ENCODE measurements around the gene TBC1D10B.

The TBC1D10B gene

DNA sequence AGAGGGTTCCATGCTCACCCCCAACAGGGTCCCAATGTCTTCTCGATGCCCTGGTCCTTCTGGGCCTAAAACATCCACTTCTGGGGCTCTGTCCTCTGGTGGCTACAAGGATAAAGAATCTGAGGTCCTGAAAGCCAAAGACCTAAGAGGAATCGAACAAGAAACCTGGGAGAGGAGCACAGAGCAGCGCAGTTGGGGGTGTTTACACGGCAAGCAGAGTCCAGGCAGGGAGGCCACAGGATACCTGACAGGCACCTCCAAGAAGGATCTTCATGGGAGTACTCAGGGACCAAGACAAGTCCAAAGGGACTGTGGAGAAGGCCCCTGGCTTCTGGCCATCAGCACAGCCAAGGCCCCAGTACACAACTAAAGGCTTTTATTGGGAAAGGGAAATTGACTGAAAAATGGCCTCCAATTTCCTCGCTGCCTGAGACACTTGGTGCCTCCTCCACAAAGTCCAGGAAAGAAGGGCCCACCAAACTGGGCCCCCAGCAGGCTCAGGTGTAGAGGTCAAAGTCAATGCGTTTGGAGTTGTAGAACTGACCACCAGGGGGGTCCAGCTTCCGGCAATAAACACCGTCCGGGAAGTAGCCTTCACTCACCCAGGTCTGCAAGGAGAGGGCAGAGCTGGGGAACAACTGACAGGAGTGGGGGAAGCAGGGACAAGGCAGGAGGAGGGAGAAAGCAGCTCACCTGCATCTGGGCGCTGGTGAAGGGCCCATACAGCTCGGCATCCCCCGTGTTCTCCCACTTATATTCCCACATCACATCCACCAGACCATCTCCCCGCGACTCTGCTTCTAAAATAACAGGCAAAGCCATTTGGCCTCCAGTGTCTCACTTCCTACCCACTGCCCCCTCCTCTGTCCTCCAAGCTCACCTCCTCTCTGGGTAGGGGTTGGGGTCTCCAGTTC, 17.5 kb downstream of the TBC1D10B start:
- Histone ChIP-seq H3K36me3 (peaks cover 50 to 63% (median 56%) of the 10 kb centered on the region in 11 experiments), H3K4me2 (peak overlapping the region in 3 of 11 experiments; percentile 78 to 93 (median 92); a peak in 1 of 22 replicates), H4K20me1 (peaks cover 2 to 55% (median 22%) of the 10 kb centered on the region in 11 experiments; a peak in 17 of 22 replicates), H3K4me3 (no peak overlapping the region), H3K27ac (no peak overlapping the region), H3K27me3 (no peaks in the 10 kb centered on the region), H3K4me1 (peaks cover 49 to 77% (median 68%) of the 10 kb centered on the region in 10 experiments), H3K9me3 (replicated peaks in 1 of 11) (no peaks in the 10 kb centered on the region), H3K9ac (peak overlapping the region in 5 of 11 experiments; percentile 1 to 91 (median 87); a peak in 5 of 22 replicates)
- TF ChIP-seq Cebpa-rat (IDR thresholded peaks at IDR 0.05) = no peak

DNA sequence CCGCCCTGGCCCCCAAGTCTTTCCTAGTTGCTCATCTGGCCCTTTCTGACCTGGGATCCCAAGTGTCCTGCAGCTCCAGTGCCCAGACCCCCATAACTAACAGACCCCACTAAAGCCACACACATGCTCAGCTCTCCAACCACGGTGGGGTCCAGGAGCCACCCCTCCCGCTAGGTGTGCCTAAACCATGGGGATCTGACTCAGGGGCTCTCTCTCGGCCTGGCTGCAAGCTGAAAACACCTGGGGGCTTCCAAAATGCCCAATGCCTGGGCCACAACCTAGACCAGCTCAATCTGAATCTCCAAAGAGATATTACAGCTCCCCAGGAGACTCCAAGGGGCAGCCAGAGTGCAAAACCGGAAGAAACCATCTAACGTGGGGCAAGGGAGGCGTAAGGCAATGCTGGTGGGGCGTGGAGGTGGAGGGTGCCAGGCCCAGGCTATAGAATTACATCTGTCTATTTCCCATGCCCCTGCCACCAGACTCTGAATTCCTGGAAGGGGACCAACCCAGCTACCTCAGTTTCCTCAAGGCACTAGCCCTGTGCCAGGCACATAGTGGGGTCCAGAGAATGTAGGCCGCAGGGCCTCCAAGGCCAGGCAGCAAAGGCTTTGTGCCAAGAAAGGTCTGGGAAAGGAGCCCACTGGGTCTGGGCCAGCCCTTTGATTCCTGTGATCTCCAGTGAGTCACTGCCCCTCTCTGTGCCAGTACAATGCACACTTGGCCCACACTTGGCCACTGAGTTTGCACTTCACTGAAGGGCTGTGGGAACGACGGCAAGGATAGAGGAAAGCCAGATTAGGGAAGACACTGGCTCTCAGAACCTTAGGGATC, 18.5 kb downstream of the TBC1D10B start:
- peak overlapping the region in 3 of 11 experiments; percentile 4 to 26 (median 18); a peak in 4 of 22 replicates for H3K9ac ChIP-seq
- TF ChIP-seq Cebpa-rat (IDR thresholded peaks at IDR 0.05) = no peak
- no peaks in the 10 kb centered on the region for H3K27me3 ChIP-seq

DNA sequence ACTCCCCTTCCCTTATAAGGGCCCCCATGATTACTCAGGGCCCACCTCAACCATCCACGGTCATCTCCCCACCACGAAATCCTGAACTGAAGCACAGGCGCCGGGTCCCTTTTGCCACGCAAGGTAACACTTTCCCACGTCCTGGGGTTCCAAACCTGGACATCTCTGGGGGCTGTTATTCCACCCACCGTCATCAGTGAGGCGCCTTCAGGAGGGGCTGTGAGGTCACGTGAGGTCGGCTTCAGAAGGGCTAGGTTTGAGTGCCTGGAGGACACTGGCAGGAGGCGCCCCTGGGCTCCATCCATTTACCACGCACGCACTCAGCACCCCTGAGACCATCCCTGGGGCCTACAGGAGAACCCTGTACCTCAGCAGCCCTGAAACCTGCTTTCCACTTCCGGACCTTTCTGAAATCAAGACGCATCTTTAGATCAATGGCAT, 19.3 kb downstream of the TBC1D10B start:
- H3K4me1 ChIP-seq = peaks cover 32 to 77% (median 62%) of the 10 kb centered on the region in 10 experiments
- TF ChIP-seq Cebpa-rat (IDR thresholded peaks at IDR 0.05) = no peak
- peaks cover 38 to 47% (median 41%) of the 10 kb centered on the region in 11 experiments for H3K36me3 ChIP-seq
- H3K4me3 ChIP-seq = no peak overlapping the region
- H3K9me3 ChIP-seq (replicated peaks in 1 of 11) = no peaks in the 10 kb centered on the region
- H3K9ac ChIP-seq = peak overlapping the region in 8 of 11 experiments; percentile 15 to 40 (median 28); a peak in 10 of 22 replicates
- no peaks in the 10 kb centered on the region for H3K27me3 ChIP-seq
- peaks cover 0 to 51% (median 21%) of the 10 kb centered on the region in 11 experiments; a peak in 16 of 22 replicates for H4K20me1 ChIP-seq
- H3K4me2 ChIP-seq = peak overlapping the region in 10 of 11 experiments; percentile 3 to 82 (median 72); a peak in 14 of 22 replicates
- peak overlapping the region in 8 of 11 experiments; percentile 3 to 68 (median 58); a peak in 10 of 22 replicates for H3K27ac ChIP-seq

More for the DNA sequence above, 18.5 kb downstream of the TBC1D10B start:
- Histone ChIP-seq H3K27ac (no peak overlapping the region), H3K9me3 (replicated peaks in 1 of 11) (no peaks in the 10 kb centered on the region), H3K4me3 (no peak overlapping the region), H3K4me1 (peaks cover 40 to 82% (median 68%) of the 10 kb centered on the region in 10 experiments), H3K4me2 (no peak overlapping the region; a peak in 1 of 22 replicates), H4K20me1 (peaks cover 0 to 51% (median 21%) of the 10 kb centered on the region in 11 experiments; a peak in 16 of 22 replicates), H3K36me3 (peaks cover 41 to 53% (median 47%) of the 10 kb centered on the region in 11 experiments)

DNA sequence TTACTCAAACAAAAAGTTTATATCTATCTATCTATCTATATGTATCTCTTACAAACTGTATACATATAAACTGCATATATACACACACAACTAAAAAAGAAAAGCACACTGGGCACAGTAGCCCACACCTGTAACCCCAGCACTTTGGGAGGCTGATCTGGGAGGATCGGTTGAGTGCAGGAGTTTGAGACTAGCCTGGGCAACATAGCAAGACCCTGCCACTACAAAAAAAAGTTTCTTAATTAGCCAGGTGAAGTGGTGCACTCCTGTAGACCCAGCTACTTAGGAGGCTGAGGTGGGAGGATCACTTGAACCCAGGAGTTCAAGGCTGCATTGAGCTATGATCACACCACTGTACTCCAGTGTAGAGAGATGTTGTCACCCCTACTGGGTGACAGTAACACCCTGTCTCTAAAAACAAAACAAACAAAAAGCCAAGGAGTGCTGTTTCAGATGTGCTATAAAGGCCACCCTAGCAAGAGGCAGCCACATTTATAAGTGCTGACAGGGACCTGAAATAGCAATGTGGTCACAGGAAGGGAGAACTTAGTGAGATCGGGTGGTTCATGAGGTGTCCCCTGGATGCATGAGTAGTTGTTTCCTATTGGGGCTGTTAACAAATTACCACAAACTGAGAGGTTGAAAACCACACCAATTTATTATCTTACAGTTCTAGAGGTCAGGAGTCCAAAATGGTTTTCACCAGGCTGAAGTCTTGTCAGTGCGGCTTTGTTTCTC, 20.0 kb downstream of the TBC1D10B start:
- H3K9ac ChIP-seq = peak overlapping the region in 10 of 11 experiments; percentile 15 to 40 (median 26); a peak in 10 of 22 replicates
- H3K4me3 ChIP-seq = no peak overlapping the region
- no peaks in the 10 kb centered on the region for H3K27me3 ChIP-seq
- peak overlapping the region in 8 of 11 experiments; percentile 3 to 68 (median 58); a peak in 12 of 22 replicates for H3K27ac ChIP-seq
- H3K36me3 ChIP-seq = peaks cover 38 to 47% (median 41%) of the 10 kb centered on the region in 11 experiments
- H3K4me1 ChIP-seq = peaks cover 30 to 70% (median 56%) of the 10 kb centered on the region in 10 experiments
- no peak for TF ChIP-seq Cebpa-rat (IDR thresholded peaks at IDR 0.05)
- peaks cover 0 to 51% (median 21%) of the 10 kb centered on the region in 11 experiments; a peak in 16 of 22 replicates for H4K20me1 ChIP-seq
- H3K9me3 ChIP-seq (replicated peaks in 1 of 11) = no peaks in the 10 kb centered on the region
- peak overlapping the region; percentile 3 to 82 (median 71); a peak in 20 of 22 replicates for H3K4me2 ChIP-seq

DNA sequence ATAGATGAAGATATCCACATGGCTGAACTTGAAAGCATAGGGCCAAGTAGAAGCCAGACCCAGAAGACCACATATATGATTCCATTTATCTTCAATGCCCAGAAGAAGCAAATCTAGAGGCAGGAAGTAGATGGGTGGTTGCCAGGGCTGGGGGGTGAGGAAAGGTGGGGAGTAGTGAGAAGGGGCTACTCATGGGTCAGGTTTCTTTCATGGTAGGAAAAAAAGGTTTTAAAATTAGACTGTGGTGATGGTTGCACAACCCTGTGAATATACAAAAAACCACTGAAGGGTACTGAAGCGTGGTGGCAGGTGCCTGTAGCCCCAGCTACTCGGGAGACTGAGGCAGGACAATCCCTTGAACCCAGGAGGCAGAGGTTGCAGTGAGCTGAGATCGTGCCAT, 20.6 kb downstream of the TBC1D10B start:
- Histone ChIP-seq H3K27me3 (no peaks in the 10 kb centered on the region), H3K4me3 (no peak overlapping the region), H3K4me2 (peak overlapping the region in 10 of 11 experiments; percentile 36 to 82 (median 72); a peak in 18 of 22 replicates), H3K9ac (peak overlapping the region in 8 of 11 experiments; percentile 9 to 66 (median 30); a peak in 13 of 22 replicates), H3K4me1 (peaks cover 30 to 70% (median 56%) of the 10 kb centered on the region in 10 experiments), H4K20me1 (peaks cover 0 to 51% (median 21%) of the 10 kb centered on the region in 11 experiments; a peak in 16 of 22 replicates), H3K27ac (peak overlapping the region in 8 of 11 experiments; percentile 23 to 68 (median 58); a peak in 12 of 22 replicates), H3K9me3 (replicated peaks in 1 of 11) (no peaks in the 10 kb centered on the region), H3K36me3 (peaks cover 38 to 47% (median 41%) of the 10 kb centered on the region in 11 experiments)
- peak in 5 of 11 experiments; percentile 6 to 60 (median 23); a peak in 4 of 22 replicates for TF ChIP-seq Cebpa-rat (IDR thresholded peaks at IDR 0.05)

DNA sequence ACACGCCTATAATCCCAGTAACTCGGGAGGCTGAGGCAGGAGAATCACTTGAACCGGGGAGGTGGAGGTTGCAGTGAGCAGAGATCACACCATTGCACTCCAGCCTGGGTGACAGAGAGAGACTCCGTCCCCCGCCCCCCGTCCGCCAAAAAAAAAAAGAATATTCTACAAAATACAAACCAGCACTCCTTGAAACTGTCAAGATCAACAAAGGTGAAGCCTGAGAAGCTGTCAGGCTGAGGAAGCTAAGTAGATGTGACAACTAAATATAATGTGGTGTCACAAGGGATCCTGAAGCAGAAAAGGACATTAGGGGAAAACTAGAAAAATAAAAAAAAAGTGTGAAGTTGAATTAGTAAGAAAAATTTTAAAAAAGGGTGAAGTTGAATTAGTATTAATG, 21.4 kb downstream of the TBC1D10B start:
- H3K36me3 ChIP-seq = peaks cover 38 to 44% (median 40%) of the 10 kb centered on the region in 11 experiments
- peak overlapping the region in 6 of 11 experiments; percentile 29 to 68 (median 65); a peak in 11 of 22 replicates for H3K27ac ChIP-seq
- H4K20me1 ChIP-seq = peaks cover 0 to 44% (median 17%) of the 10 kb centered on the region in 11 experiments; a peak in 16 of 22 replicates
- H3K4me2 ChIP-seq = peak overlapping the region in 9 of 11 experiments; percentile 47 to 82 (median 73); a peak in 16 of 22 replicates
- H3K4me1 ChIP-seq = peaks cover 26 to 65% (median 52%) of the 10 kb centered on the region in 10 experiments
- no peak for TF ChIP-seq Cebpa-rat (IDR thresholded peaks at IDR 0.05)
- peak overlapping the region in 5 of 11 experiments; percentile 25 to 66 (median 30); a peak in 7 of 22 replicates for H3K9ac ChIP-seq
- no peaks in the 10 kb centered on the region for H3K9me3 ChIP-seq (replicated peaks in 1 of 11)
- H3K4me3 ChIP-seq = no peak overlapping the region
- no peaks in the 10 kb centered on the region for H3K27me3 ChIP-seq

DNA sequence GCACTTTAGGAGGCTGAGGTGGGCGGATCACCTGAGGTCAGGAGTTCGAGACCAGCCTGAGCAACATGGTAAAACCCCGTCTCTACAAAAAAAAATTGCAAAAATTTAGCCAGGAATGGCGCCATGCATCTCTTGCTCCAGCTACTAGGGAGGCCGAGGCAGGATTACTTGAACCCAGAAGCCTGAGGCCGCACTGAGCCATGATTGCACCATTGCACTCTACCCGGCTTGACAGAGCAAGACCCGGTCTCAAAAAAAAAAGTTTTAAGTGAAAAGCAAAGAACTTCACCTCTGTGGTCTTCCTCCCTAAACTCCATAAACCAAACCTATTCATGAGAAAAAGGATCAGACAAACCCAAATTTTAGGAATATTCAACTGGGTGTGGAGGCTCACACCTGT, 22.2 kb downstream of the TBC1D10B start:
- H3K36me3 ChIP-seq = peaks cover 30 to 36% (median 31%) of the 10 kb centered on the region in 11 experiments
- H4K20me1 ChIP-seq = peaks cover 0 to 36% (median 13%) of the 10 kb centered on the region in 11 experiments; a peak in 14 of 22 replicates
- peak overlapping the region in 7 of 11 experiments; percentile 2 to 69 (median 44); a peak in 8 of 22 replicates for H3K4me2 ChIP-seq
- no peaks in the 10 kb centered on the region for H3K9me3 ChIP-seq (replicated peaks in 1 of 11)
- peak overlapping the region in 3 of 11 experiments; percentile 19 to 48 (median 30); a peak in 4 of 22 replicates for H3K27ac ChIP-seq
- no peak overlapping the region for H3K4me3 ChIP-seq
- TF ChIP-seq Cebpa-rat (IDR thresholded peaks at IDR 0.05) = no peak
- H3K27me3 ChIP-seq = no peaks in the 10 kb centered on the region
- H3K9ac ChIP-seq = no peak overlapping the region
- H3K4me1 ChIP-seq = peaks cover 20 to 67% (median 50%) of the 10 kb centered on the region in 10 experiments
